Left kidney (tissue), 2 donors: ENCODE results near the gene REPS1. TPM values are rescaled to one million over a fixed set of nuclear protein-coding genes. Genes with fewer than 3 reads are reported as not detected.

Experiments
- DNase-seq: peaks from one replicate; pipeline ENCODE4 v3.0.0-alpha.2; 2013
- polyA plus RNA-seq: library from polyadenylated mRNA; unstranded; fragments of 120-200 nt; gene quantifications from one replicate; pipeline ENCODE4 v1.2.1, GENCODE V29; 2013; ENCODE audit not compliant: insufficient read length

REPS1 gene
- polyA plus RNA-seq, 1 donor, result 93.4 TPM

GRCh38 chr6:138862456-138862855, 125.6 kb downstream of the REPS1 start:
- DNase-seq, result no peak

- no peak for DNase-seq
Observed at GRCh38 chr6:138857775-138858174, 130.3 kb downstream of the REPS1 start.

- DNase-seq, result no peak
Observed at GRCh38 chr6:138856654-138857053, 131.4 kb downstream of the REPS1 start.

Other genes with a start within 250 kb of the REPS1 start
- 25.2 TPM for gene CCDC28A, start 214.5 kb downstream of the REPS1 start, polyA plus RNA-seq
- 0.55 TPM for gene ECT2L, start 192.2 kb downstream of the REPS1 start, polyA plus RNA-seq
- 52.6 TPM for gene ABRACL, start 40.5 kb upstream of the REPS1 start, polyA plus RNA-seq
- gene HECA, start 146.8 kb upstream of the REPS1 start, polyA plus RNA-seq, result 16.8 TPM